ENCODE measurements around the gene SESN3. TPM values are rescaled to one million over a fixed set of nuclear protein-coding genes. Genes with fewer than 3 reads are reported as not detected.

Gene SESN3
- total and polyA plus RNA-seq, 2 experiments from 2014 or later: 2.9 to 19.2 TPM

- Histone ChIP-seq H3K36me3 (ENCODE audit: low read depth) (peaks cover 5% of the 10 kb centered on the region), H4K20me1 (ENCODE audit: insufficient read depth) (no peaks in the 10 kb centered on the region), H3K4me1 (ENCODE audit: insufficient read depth) (no peaks in the 10 kb centered on the region), H3F3A (ENCODE audit: insufficient read depth) (no peaks in the 10 kb centered on the region), H3K9ac (no peak overlapping the region), H3K79me2 (ENCODE audit: insufficient read depth) (no peaks in the 10 kb centered on the region), H3K4me2 (ENCODE audit: unreplicated experiment) (no peak overlapping the region), H3K4me3 (no peak overlapping the region), H3K27ac (no peak overlapping the region), H3K27me3 (replicated peaks; ENCODE audit: insufficient read depth) (no peaks in the 10 kb centered on the region), H3K9me2 (ENCODE audit: insufficient read depth) (no peaks in the 10 kb centered on the region), H2AFZ (no peak overlapping the region), H3K9me3 (ENCODE audit: low read depth) (no peaks in the 10 kb centered on the region)
- no peak for TF ChIP-seq EZH2phosphoT487 (IDR thresholded peaks at IDR 0.05; ENCODE audit: insufficient read depth, low read depth)
- TF ChIP-seq EZH2 (IDR thresholded peaks at IDR 0.05; ENCODE audit: insufficient read depth, poor library complexity, severe bottlenecking): no peak
- in situ Hi-C loops (cut with MboI): no loop called here
- DNase-seq: no peak
These were observed 43.3 kb downstream of the SESN3 start for GRCh38 chr11:95187723-95188122.

GRCh38 chr11:95182397-95182796 lies 48.6 kb downstream of the SESN3 start:
- TF ChIP-seq EZH2 (IDR thresholded peaks at IDR 0.05; ENCODE audit: insufficient read depth, poor library complexity, severe bottlenecking): no peak
- TF ChIP-seq EZH2phosphoT487 (IDR thresholded peaks at IDR 0.05; ENCODE audit: insufficient read depth, low read depth): no peak
- in situ Hi-C loops (cut with MboI): no loop called here
- Histone ChIP-seq H3K9me2 (ENCODE audit: insufficient read depth) (no peaks in the 10 kb centered on the region), H3K27ac (no peak overlapping the region), H3K27me3 (replicated peaks; ENCODE audit: insufficient read depth) (no peaks in the 10 kb centered on the region), H3K9ac (no peak overlapping the region), H3K4me1 (ENCODE audit: insufficient read depth) (no peaks in the 10 kb centered on the region), H2AFZ (no peak overlapping the region), H4K20me1 (ENCODE audit: insufficient read depth) (no peaks in the 10 kb centered on the region), H3K79me2 (ENCODE audit: insufficient read depth) (no peaks in the 10 kb centered on the region), H3K36me3 (ENCODE audit: low read depth) (peaks cover 10% of the 10 kb centered on the region; the same call in 1 of the 2 replicates), H3K4me2 (ENCODE audit: unreplicated experiment) (no peak overlapping the region), H3K9me3 (ENCODE audit: low read depth) (no peaks in the 10 kb centered on the region), H3F3A (ENCODE audit: insufficient read depth) (no peaks in the 10 kb centered on the region), H3K4me3 (no peak overlapping the region)
- DNase-seq: peak; percentile 4
- 93 to 98% methylated on average over 2 of the region's 2 CpGs for WGBS, 2 experiments (ENCODE audit: low coverage in 1 of 2, low lambda C conversion rate in 2 of 2, missing lambda C conversion rate in 2 of 2)

- Histone ChIP-seq H3F3A (ENCODE audit: insufficient read depth) (no peaks in the 10 kb centered on the region), H3K4me2 (ENCODE audit: unreplicated experiment) (no peak overlapping the region), H3K9ac (no peak overlapping the region), H3K4me3 (no peak overlapping the region), H3K9me2 (ENCODE audit: insufficient read depth) (no peaks in the 10 kb centered on the region), H3K27me3 (replicated peaks; ENCODE audit: insufficient read depth) (no peaks in the 10 kb centered on the region), H3K36me3 (ENCODE audit: low read depth) (peaks cover 20% of the 10 kb centered on the region; the same call in 1 of the 2 replicates), H3K9me3 (ENCODE audit: low read depth) (no peaks in the 10 kb centered on the region), H4K20me1 (ENCODE audit: insufficient read depth) (no peaks in the 10 kb centered on the region), H3K79me2 (ENCODE audit: insufficient read depth) (no peaks in the 10 kb centered on the region), H3K27ac (no peak overlapping the region), H2AFZ (no peak overlapping the region), H3K4me1 (ENCODE audit: insufficient read depth) (no peaks in the 10 kb centered on the region)
- TF ChIP-seq EZH2phosphoT487 (IDR thresholded peaks at IDR 0.05; ENCODE audit: insufficient read depth, low read depth) (no peak), EZH2 (IDR thresholded peaks at IDR 0.05; ENCODE audit: insufficient read depth, poor library complexity, severe bottlenecking) (no peak)
- no peak for DNase-seq
- in situ Hi-C loops (cut with MboI): no loop called here
- 81 to 87% methylated on average over 4 of the region's 4 CpGs for WGBS, 2 experiments (ENCODE audit: low coverage in 1 of 2, low lambda C conversion rate in 2 of 2, missing lambda C conversion rate in 2 of 2)
These were observed 55.1 kb downstream of the SESN3 start for GRCh38 chr11:95175818-95176380.

- TF ChIP-seq EZH2 (IDR thresholded peaks at IDR 0.05; ENCODE audit: insufficient read depth, poor library complexity, severe bottlenecking) (no peak), EZH2phosphoT487 (IDR thresholded peaks at IDR 0.05; ENCODE audit: insufficient read depth, low read depth) (no peak)
- DNase-seq: no peak
- Histone ChIP-seq H3K4me2 (ENCODE audit: unreplicated experiment) (no peak overlapping the region), H3K79me2 (ENCODE audit: insufficient read depth) (no peaks in the 10 kb centered on the region), H2AFZ (no peak overlapping the region), H3K9ac (no peak overlapping the region), H3K27ac (no peak overlapping the region), H4K20me1 (ENCODE audit: insufficient read depth) (no peaks in the 10 kb centered on the region), H3K9me3 (ENCODE audit: low read depth) (no peaks in the 10 kb centered on the region), H3K27me3 (replicated peaks; ENCODE audit: insufficient read depth) (no peaks in the 10 kb centered on the region), H3K9me2 (ENCODE audit: insufficient read depth) (no peaks in the 10 kb centered on the region), H3K4me3 (no peak overlapping the region), H3K4me1 (ENCODE audit: insufficient read depth) (no peaks in the 10 kb centered on the region), H3F3A (ENCODE audit: insufficient read depth) (no peaks in the 10 kb centered on the region), H3K36me3 (ENCODE audit: low read depth) (peaks cover 5% of the 10 kb centered on the region; the same call in 1 of the 2 replicates)
- in situ Hi-C loops (cut with MboI): loop anchor here (25.0 kb wide), 1 partner anchor 1217 kb away; the partner anchor contains the start of genes CCDC82 and JRKL
- 93 to 94% methylated on average over 5 of the region's 5 CpGs for WGBS, 2 experiments (ENCODE audit: low coverage in 1 of 2, low lambda C conversion rate in 2 of 2, missing lambda C conversion rate in 2 of 2)
These were observed 60.7 kb downstream of the SESN3 start for GRCh38 chr11:95170294-95170693.

All from GM23248 (cell line).